ENCODE measurements around the gene RHBDD2.
"Not testable (repeated sequence)": the region's sequence is repeated elsewhere in the genome, so short reads cannot be mapped to it uniquely, and the experiment has no call there.

Gene RHBDD2

GRCh38 chr7:75878769-75879611 is at the start of gene RHBDD2:
Gene RHBDD2, plus strand, starts transcription at chr7:75879034. Its CDS starts 49 bp downstream, at chr7:75879083.
- peak; percentile 98 for DNase-seq

GRCh38 chr7:75829656-75830055 is 49.2 kb upstream of the RHBDD2 start:
- not testable (repeated sequence) for DNase-seq

- DNase-seq = no peak
Measured at GRCh38 chr7:75830978-75831377, 47.9 kb upstream of the RHBDD2 start.

GRCh38 chr7:75833662-75834061 is 45.2 kb upstream of the RHBDD2 start:
- not testable (repeated sequence) for DNase-seq

- no peak for DNase-seq
Measured at GRCh38 chr7:75835688-75836285, 43.0 kb upstream of the RHBDD2 start.

- DNase-seq = no peak
Measured at GRCh38 chr7:75836798-75837197, 42.0 kb upstream of the RHBDD2 start.

- DNase-seq = not testable (repeated sequence)
Measured at GRCh38 chr7:75838281-75838930, 40.4 kb upstream of the RHBDD2 start.

GRCh38 chr7:75840029-75840428 is 38.8 kb upstream of the RHBDD2 start:
- no peak for DNase-seq

GRCh38 chr7:75842836-75843446 is 35.9 kb upstream of the RHBDD2 start:
- peak; percentile 76 for DNase-seq

- DNase-seq = no peak
Measured at GRCh38 chr7:75843613-75844116, 35.2 kb upstream of the RHBDD2 start.

GRCh38 chr7:75844158-75844557 is 34.7 kb upstream of the RHBDD2 start:
- no peak for DNase-seq

GRCh38 chr7:75845132-75845531 is 33.7 kb upstream of the RHBDD2 start:
- DNase-seq = not testable (repeated sequence)

- DNase-seq = no peak
Measured at GRCh38 chr7:75847707-75848106, 31.1 kb upstream of the RHBDD2 start.

- no peak for DNase-seq
Measured at GRCh38 chr7:75849573-75849972, 29.3 kb upstream of the RHBDD2 start.

GRCh38 chr7:75850235-75850634 is 28.6 kb upstream of the RHBDD2 start:
- DNase-seq = no peak

GRCh38 chr7:75854233-75854632 is 24.6 kb upstream of the RHBDD2 start:
- DNase-seq = no peak

GRCh38 chr7:75854813-75855345 is 24.0 kb upstream of the RHBDD2 start:
- DNase-seq = not testable (repeated sequence)

- DNase-seq = no peak
Measured at GRCh38 chr7:75856536-75856935, 22.3 kb upstream of the RHBDD2 start.

- DNase-seq = no peak
Measured at GRCh38 chr7:75858410-75858809, 20.4 kb upstream of the RHBDD2 start.

- DNase-seq = no peak
Measured at GRCh38 chr7:75861636-75862035, 17.2 kb upstream of the RHBDD2 start.

GRCh38 chr7:75864251-75864650 is 14.6 kb upstream of the RHBDD2 start:
- not testable (repeated sequence) for DNase-seq

- no peak for DNase-seq
Measured at GRCh38 chr7:75866114-75866488, 12.7 kb upstream of the RHBDD2 start.
